Measurements from ENCODE around the gene CHRNB1. TPM values are rescaled to one million over a fixed set of nuclear protein-coding genes. Genes with fewer than 3 reads are reported as not detected.

CHRNB1 gene
- total and polyA plus RNA-seq, 2 experiments from 2014 or later, result 11.1 to 11.2 TPM

GRCh38 chr17:7425756-7426155 lies 19.1 kb upstream of the CHRNB1 start (continued):
- no peak for TF ChIP-seq ETS1 (IDR thresholded peaks at IDR 0.05)
- no peak for TF ChIP-seq ZNF114 (CRISPR knock-in tag; IDR thresholded peaks at IDR 0.05)
- TF ChIP-seq POLR2AphosphoS5 (IDR thresholded peaks at IDR 0.05; ENCODE audit: low read depth), result no peak
- TF ChIP-seq EZH2 (IDR thresholded peaks at IDR 0.05; ENCODE audit: low read depth, unreplicated experiment), result no peak

- no peak overlapping the region for H3K27ac ChIP-seq (ENCODE audit: low read depth)
- no peaks in the 10 kb centered on the region for H3K79me2 ChIP-seq (replicated peaks; ENCODE audit: insufficient read depth)
- Mint-ChIP-seq H3K36me3 (ENCODE audit: low read depth) (no peaks in the 10 kb centered on the region), H3K27ac (no peak overlapping the region), H3K9me3 (no peaks in the 10 kb centered on the region; the same call in 2 of the 3 replicates), H3K4me1 (no peaks in the 10 kb centered on the region; the same call in 2 of the 3 replicates), H3K4me3 (no peak overlapping the region; the same call in 2 of the 3 replicates), H3K27me3 (ENCODE audit: insufficient read depth, low read depth, poor library complexity) (peaks cover 29% of the 10 kb centered on the region)
- no peaks in the 10 kb centered on the region for H4K20me1 ChIP-seq (replicated peaks; ENCODE audit: insufficient read depth)
- ATAC-seq (no peak), DNase-seq (ENCODE audit: low spot score) (no peak)
- no peak overlapping the region for H2AFZ ChIP-seq
- no peaks in the 10 kb centered on the region for H3K36me3 ChIP-seq (ENCODE audit: insufficient read depth)
- H3K4me1 ChIP-seq (ENCODE audit: insufficient read depth), result no peaks in the 10 kb centered on the region
- H3F3A ChIP-seq (replicated peaks; ENCODE audit: low read depth), result no peaks in the 10 kb centered on the region
- H3K9me2 ChIP-seq (ENCODE audit: insufficient read depth), result 0 out of 2 replicates have a peak, but pooled peaks cover 5% of the 10 kb centered on the region
- no peak for TF ChIP-seq STAT1 (IDR thresholded peaks at IDR 0.05; ENCODE audit: unreplicated experiment)
- TF ChIP-seq ETS1 (IDR thresholded peaks at IDR 0.05), result no peak
- TF ChIP-seq ZNF331 (CRISPR knock-in tag; IDR thresholded peaks at IDR 0.05; ENCODE audit: low read depth), result no peak
- no peak for TF ChIP-seq CREB1 (CRISPR knock-in tag; IDR thresholded peaks at IDR 0.05; ENCODE audit: low read depth)
- TF ChIP-seq POLR2AphosphoS5 (IDR thresholded peaks at IDR 0.05; ENCODE audit: low read depth), result no peak
- TF ChIP-seq ZNF114 (CRISPR knock-in tag; IDR thresholded peaks at IDR 0.05), result no peak
- no peak overlapping the region for H3K4me2 ChIP-seq
- no peaks in the 10 kb centered on the region for H3K27me3 ChIP-seq (ENCODE audit: insufficient read depth)
- no peak overlapping the region for H3K4me3 ChIP-seq
Measured at GRCh38 chr17:7426203-7426863, 18.5 kb upstream of the CHRNB1 start.

- Histone ChIP-seq H3K4me2 (no peak overlapping the region), H3K9me2 (ENCODE audit: insufficient read depth) (0 out of 2 replicates have a peak, but pooled peaks cover 10% of the 10 kb centered on the region), H4K20me1 (replicated peaks; ENCODE audit: insufficient read depth) (no peaks in the 10 kb centered on the region), H3F3A (replicated peaks; ENCODE audit: low read depth) (no peaks in the 10 kb centered on the region), H3K79me2 (replicated peaks; ENCODE audit: insufficient read depth) (no peaks in the 10 kb centered on the region), H3K36me3 (ENCODE audit: insufficient read depth) (no peaks in the 10 kb centered on the region), H3K4me1 (ENCODE audit: insufficient read depth) (no peaks in the 10 kb centered on the region), H2AFZ (no peak overlapping the region), H3K27ac (ENCODE audit: low read depth) (no peak overlapping the region), H3K4me3 (no peak overlapping the region), H3K27me3 (ENCODE audit: insufficient read depth) (no peaks in the 10 kb centered on the region)
- TF ChIP-seq POLR2AphosphoS5 (IDR thresholded peaks at IDR 0.05; ENCODE audit: low read depth), result no peak
- no peak for TF ChIP-seq NANOG (IDR thresholded peaks at IDR 0.05; ENCODE audit: borderline replicate concordance)
- peak in 1 of 2 experiments; percentile 11; a peak in 1 of 4 replicates for TF ChIP-seq CTCF (conservative IDR thresholded peaks at IDR 0.05; ENCODE audit: low read depth in 2 of 2)
- H3K36me3 Mint-ChIP-seq (ENCODE audit: low read depth), result no peaks in the 10 kb centered on the region
- H3K27ac Mint-ChIP-seq, result no peak overlapping the region
- H3K27me3 Mint-ChIP-seq (ENCODE audit: insufficient read depth, low read depth, poor library complexity), result peaks cover 27% of the 10 kb centered on the region
- DNase-seq (ENCODE audit: low spot score) (no peak), ATAC-seq (no peak; the same call in 2 of the 3 replicates)
- no peaks in the 10 kb centered on the region; the same call in 2 of the 3 replicates for H3K4me1 Mint-ChIP-seq
- H3K9me3 Mint-ChIP-seq, result no peaks in the 10 kb centered on the region; the same call in 2 of the 3 replicates
- no peak overlapping the region for H3K4me3 Mint-ChIP-seq
Measured at GRCh38 chr17:7426896-7427489, 17.9 kb upstream of the CHRNB1 start.

Measured in GM23338 (cell line).